ENCODE results near the gene SPATA2L.

Gene SPATA2L

GRCh38 chr16:89729293-89729692, 27.8 kb upstream of the SPATA2L start:
- Histone ChIP-seq H3K27ac (ENCODE audit: low read depth, low read length) (no peak overlapping the region), H3K4me3 (ENCODE audit: low read length) (no peak overlapping the region), H4K20me1 (ENCODE audit: control insufficient read depth, insufficient read depth, low read depth, low read length) (peaks cover 3% of the 10 kb centered on the region; the same call in 1 of the 2 replicates), H3K36me3 (ENCODE audit: control insufficient read depth, low read length) (peaks cover 37% of the 10 kb centered on the region), H3K4me1 (ENCODE audit: control insufficient read depth, low read length) (no peaks in the 10 kb centered on the region), H3K9me2 (replicated peaks; ENCODE audit: control insufficient read depth, low read length) (no peaks in the 10 kb centered on the region), H3K9me3 (ENCODE audit: control insufficient read depth, insufficient read depth, low read length) (no peaks in the 10 kb centered on the region), H3F3A (ENCODE audit: control insufficient read depth, insufficient read depth) (peaks cover 18% of the 10 kb centered on the region), H3K79me2 (ENCODE audit: control insufficient read depth, low read length) (no peaks in the 10 kb centered on the region), H3K27me3 (ENCODE audit: control insufficient read depth, low read length) (no peaks in the 10 kb centered on the region), H3K4me2 (ENCODE audit: low read length) (no peak overlapping the region)
- TF ChIP-seq, protein P1, sequence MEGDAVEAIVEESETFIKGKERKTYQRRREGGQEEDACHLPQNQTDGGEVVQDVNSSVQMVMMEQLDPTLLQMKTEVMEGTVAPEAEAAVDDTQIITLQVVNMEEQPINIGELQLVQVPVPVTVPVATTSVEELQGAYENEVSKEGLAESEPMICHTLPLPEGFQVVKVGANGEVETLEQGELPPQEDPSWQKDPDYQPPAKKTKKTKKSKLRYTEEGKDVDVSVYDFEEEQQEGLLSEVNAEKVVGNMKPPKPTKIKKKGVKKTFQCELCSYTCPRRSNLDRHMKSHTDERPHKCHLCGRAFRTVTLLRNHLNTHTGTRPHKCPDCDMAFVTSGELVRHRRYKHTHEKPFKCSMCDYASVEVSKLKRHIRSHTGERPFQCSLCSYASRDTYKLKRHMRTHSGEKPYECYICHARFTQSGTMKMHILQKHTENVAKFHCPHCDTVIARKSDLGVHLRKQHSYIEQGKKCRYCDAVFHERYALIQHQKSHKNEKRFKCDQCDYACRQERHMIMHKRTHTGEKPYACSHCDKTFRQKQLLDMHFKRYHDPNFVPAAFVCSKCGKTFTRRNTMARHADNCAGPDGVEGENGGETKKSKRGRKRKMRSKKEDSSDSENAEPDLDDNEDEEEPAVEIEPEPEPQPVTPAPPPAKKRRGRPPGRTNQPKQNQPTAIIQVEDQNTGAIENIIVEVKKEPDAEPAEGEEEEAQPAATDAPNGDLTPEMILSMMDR (IDR thresholded peaks at IDR 0.05; ENCODE audit: low read depth, low read length, poor library complexity, severe bottlenecking): no peak
- no peak for TF ChIP-seq EZH2phosphoT487 (IDR thresholded peaks at IDR 0.05; ENCODE audit: borderline replicate concordance, low read length)

DNA sequence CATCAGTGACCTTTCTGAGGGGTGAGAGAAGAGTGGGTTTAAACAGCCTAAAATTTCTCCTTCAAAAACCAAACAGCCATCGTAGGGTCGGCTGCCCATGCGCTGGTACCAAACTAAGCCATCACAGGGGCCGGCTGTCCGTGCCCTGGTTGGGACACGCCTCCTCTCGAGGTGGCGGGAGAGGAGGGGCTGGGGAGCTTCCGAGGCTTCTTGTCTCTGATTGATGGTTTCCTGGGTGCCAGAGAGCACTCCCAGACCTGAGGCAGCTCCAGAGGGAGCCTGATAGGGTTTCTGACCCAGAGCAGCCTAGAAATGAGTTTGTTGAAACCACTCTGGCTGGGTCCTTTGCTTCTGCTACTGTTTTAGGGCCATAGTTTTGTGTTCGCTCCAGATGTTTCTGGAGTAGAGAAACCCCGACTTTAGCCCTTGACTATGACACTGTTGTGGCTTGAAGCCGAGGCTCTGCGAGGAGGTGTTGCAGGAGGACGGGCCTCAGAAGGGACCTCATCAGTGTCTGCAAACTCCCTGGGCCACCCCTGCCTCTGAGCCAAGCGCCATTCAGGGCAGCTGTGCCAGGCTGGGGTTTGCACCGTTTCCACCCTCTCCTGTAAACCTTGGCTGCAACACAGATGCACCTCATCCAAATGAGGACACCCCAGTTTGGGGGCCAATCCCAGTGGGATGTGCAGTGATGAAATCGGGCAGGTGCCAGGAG, 26.1 kb upstream of the SPATA2L start:
- Histone ChIP-seq H3K4me1 (ENCODE audit: control insufficient read depth, low read length) (peaks cover 7% of the 10 kb centered on the region), H3F3A (ENCODE audit: control insufficient read depth, insufficient read depth) (peaks cover 14% of the 10 kb centered on the region), H3K9me3 (ENCODE audit: control insufficient read depth, insufficient read depth, low read length) (no peaks in the 10 kb centered on the region), H3K27ac (ENCODE audit: low read depth, low read length) (no peak overlapping the region), H3K27me3 (ENCODE audit: control insufficient read depth, low read length) (no peaks in the 10 kb centered on the region), H3K9me2 (replicated peaks; ENCODE audit: control insufficient read depth, low read length) (no peaks in the 10 kb centered on the region), H3K4me2 (ENCODE audit: low read length) (no peak overlapping the region), H4K20me1 (ENCODE audit: control insufficient read depth, insufficient read depth, low read depth, low read length) (peaks cover 12% of the 10 kb centered on the region), H3K36me3 (ENCODE audit: control insufficient read depth, low read length) (peaks cover 44% of the 10 kb centered on the region), H3K79me2 (ENCODE audit: control insufficient read depth, low read length) (peaks cover 9% of the 10 kb centered on the region), H3K4me3 (ENCODE audit: low read length) (no peak overlapping the region)
- no peak for TF ChIP-seq EZH2phosphoT487 (IDR thresholded peaks at IDR 0.05; ENCODE audit: borderline replicate concordance, low read length)
- TF ChIP-seq, protein P1 (IDR thresholded peaks at IDR 0.05; ENCODE audit: low read depth, low read length, poor library complexity, severe bottlenecking): no peak

GRCh38 chr16:89723279-89724250, 22.1 kb upstream of the SPATA2L start:
- peaks cover 14% of the 10 kb centered on the region for H3K79me2 ChIP-seq (ENCODE audit: control insufficient read depth, low read length)
- no peak overlapping the region for H3K27ac ChIP-seq (ENCODE audit: low read depth, low read length)
- TF ChIP-seq, protein P1 (IDR thresholded peaks at IDR 0.05; ENCODE audit: low read depth, low read length, poor library complexity, severe bottlenecking): no peak
- no peak for TF ChIP-seq EZH2phosphoT487 (IDR thresholded peaks at IDR 0.05; ENCODE audit: borderline replicate concordance, low read length)
- H3K36me3 ChIP-seq (ENCODE audit: control insufficient read depth, low read length): peaks cover 26% of the 10 kb centered on the region
- peak overlapping the region; percentile 91; the same call in 1 of the 2 replicates for H3K4me2 ChIP-seq (ENCODE audit: low read length)
- H3K27me3 ChIP-seq (ENCODE audit: control insufficient read depth, low read length): peaks cover 7% of the 10 kb centered on the region
- H3K4me1 ChIP-seq (ENCODE audit: control insufficient read depth, low read length): peaks cover 17% of the 10 kb centered on the region
- no peaks in the 10 kb centered on the region for H3K9me3 ChIP-seq (ENCODE audit: control insufficient read depth, insufficient read depth, low read length)
- no peak overlapping the region for H3K4me3 ChIP-seq (ENCODE audit: low read length)
- peaks cover 10% of the 10 kb centered on the region for H3F3A ChIP-seq (ENCODE audit: control insufficient read depth, insufficient read depth)
- H3K9me2 ChIP-seq (replicated peaks; ENCODE audit: control insufficient read depth, low read length): no peaks in the 10 kb centered on the region
- H4K20me1 ChIP-seq (ENCODE audit: control insufficient read depth, insufficient read depth, low read depth, low read length): peaks cover 16% of the 10 kb centered on the region

All from DOHH2 (cell line).